HG03095 (cell line): ENCODE measurements around the gene MBTPS1.

ENCODE experiments used
- ATAC-seq: cut with Tn5 transposase; IDR thresholded peaks from one replicate; pipeline ENCODE4 v1.9.1; 2021; ENCODE audit warnings: moderate library complexity; ENCODE audit not compliant: unreplicated experiment

MBTPS1 gene

GRCh38 chr16:84055366-84055765, 61.4 kb downstream of the MBTPS1 start:
- no peak for ATAC-seq

- no peak for ATAC-seq
Measured at GRCh38 chr16:84054916-84055315, 61.8 kb downstream of the MBTPS1 start.

- ATAC-seq, result no peak
Measured at GRCh38 chr16:84054271-84054670, 62.5 kb downstream of the MBTPS1 start.

GRCh38 chr16:84053237-84053636, 63.5 kb downstream of the MBTPS1 start:
- ATAC-seq, result no peak

GRCh38 chr16:84052071-84052622, 64.6 kb downstream of the MBTPS1 start:
- ATAC-seq, result no peak

- no peak for ATAC-seq
Measured at GRCh38 chr16:84050316-84050715, 66.4 kb downstream of the MBTPS1 start.

GRCh38 chr16:84049403-84050060, 67.2 kb downstream of the MBTPS1 start:
- no peak for ATAC-seq

GRCh38 chr16:84048871-84049270, 67.9 kb downstream of the MBTPS1 start:
- no peak for ATAC-seq

- ATAC-seq, result no peak
Measured at GRCh38 chr16:84048270-84048669, 68.5 kb downstream of the MBTPS1 start.

- ATAC-seq, result no peak
Measured at GRCh38 chr16:84047626-84048025, 69.1 kb downstream of the MBTPS1 start.

GRCh38 chr16:84047206-84047605, 69.5 kb downstream of the MBTPS1 start:
- no peak for ATAC-seq

GRCh38 chr16:84045818-84046470, 70.8 kb downstream of the MBTPS1 start:
- ATAC-seq, result no peak

- no peak for ATAC-seq
Measured at GRCh38 chr16:84045001-84045817, 71.5 kb downstream of the MBTPS1 start.

- no peak for ATAC-seq
Measured at GRCh38 chr16:84044118-84044488, 72.6 kb downstream of the MBTPS1 start.

- no peak for ATAC-seq
Measured at GRCh38 chr16:84043486-84044117, 73.1 kb downstream of the MBTPS1 start.

- ATAC-seq, result no peak
Measured at GRCh38 chr16:84042879-84043485, 73.8 kb downstream of the MBTPS1 start.

GRCh38 chr16:84042308-84042878, 74.3 kb downstream of the MBTPS1 start, which contains the start of gene SLC38A8:
Gene SLC38A8 (minus strand): TSS chr16:84042795. CDS start chr16:84042157, 638 bp downstream.
- no peak for ATAC-seq

- no peak for ATAC-seq
Measured at GRCh38 chr16:84041881-84042280, 74.9 kb downstream of the MBTPS1 start.

GRCh38 chr16:84040823-84041820, 75.6 kb downstream of the MBTPS1 start:
- ATAC-seq, result no peak
